Measurements from ENCODE around the gene DHRS11. TPM values are rescaled to one million over a fixed set of nuclear protein-coding genes. Genes with fewer than 3 reads are reported as not detected.

The DHRS11 gene
- total and polyA plus RNA-seq, 2 of the 8 experiments (the other 6 are each of a cell fraction or from before 2014, with no cell fraction given) = 29.5 to 63.3 TPM

DNA sequence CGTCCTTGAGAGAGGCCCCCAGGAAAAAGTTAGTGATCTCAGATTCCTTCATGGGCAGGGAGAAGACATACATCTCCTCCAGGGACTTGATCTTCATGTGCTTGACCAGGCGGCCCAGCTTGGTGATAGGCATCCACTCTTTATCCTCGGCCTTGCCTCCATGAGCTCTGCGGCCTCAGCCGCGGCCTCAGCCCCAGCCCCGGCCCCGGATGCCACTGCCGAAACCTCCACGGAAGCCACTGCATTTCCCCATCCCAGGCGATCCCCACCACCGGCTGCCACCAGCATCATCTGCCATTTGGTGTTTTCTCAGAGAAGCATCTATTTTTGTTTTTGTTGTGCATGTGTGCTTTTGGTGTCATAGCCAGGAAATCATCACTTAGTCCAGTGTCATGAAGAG lies 16.7 kb upstream of the DHRS11 start:
- peaks cover 2% of the 10 kb centered on the region for H3K79me1 ChIP-seq (ENCODE audit: low read depth, low read length)
- H3K4me3 ChIP-seq (ENCODE audit: extremely low read depth in 1 of 4, insufficient read depth in 2 of 4, low read depth in 3 of 4, low read length in 4 of 4) = no peak overlapping the region
- H3K79me2 ChIP-seq (ENCODE audit: control insufficient read depth in 1 of 2, insufficient read depth in 2 of 2, low read length in 2 of 2) = peaks cover 0 to 1% of the 10 kb centered on the region in 2 experiments; a peak in 1 of 4 replicates
- H2BK12ac ChIP-seq (ENCODE audit: low read depth, low read length) = no peak overlapping the region
- H3K56ac ChIP-seq (replicated peaks; ENCODE audit: insufficient read length, low read depth, low read length) = no peak overlapping the region
- no peak overlapping the region for H2BK20ac ChIP-seq (ENCODE audit: low read length)
- H3K36me3 ChIP-seq (ENCODE audit: control insufficient read depth in 2 of 4, insufficient read depth in 4 of 4, low read length in 3 of 4) = peaks cover 0 to 26% (median 18%) of the 10 kb centered on the region in 4 experiments; a peak in 6 of 8 replicates
- no peak overlapping the region for H4K8ac ChIP-seq (ENCODE audit: extremely low read depth, insufficient read depth, low read length)
- no peaks in the 10 kb centered on the region for H3K27me3 ChIP-seq (replicated peaks in 1 of 4; ENCODE audit: control insufficient read depth in 3 of 4, extremely low read depth in 1 of 4, insufficient read depth in 3 of 4, low read length in 3 of 4)
- WGBS, 2 experiments (ENCODE audit: extremely low coverage in 1 of 2, insufficient coverage in 1 of 2, insufficient read length in 1 of 2, insufficient replicate concordance in 2 of 2, low coverage in 1 of 2, low lambda C conversion rate in 2 of 2, missing lambda C conversion rate in 1 of 2) = 93% methylated on average over 12 of the region's 12 CpGs; no CpG with 5 or more reads in 1 of the 2 experiments
- no peak overlapping the region for H3K9ac ChIP-seq (replicated peaks in 1 of 4; ENCODE audit: extremely low read depth in 1 of 4, low read depth in 3 of 4, low read length in 3 of 4)
- no peak overlapping the region for H3K27ac ChIP-seq (ENCODE audit: low read depth, low read length)
- H3K23me2 ChIP-seq (ENCODE audit: low read depth, low read length) = no peaks in the 10 kb centered on the region
- H2BK120ac ChIP-seq (replicated peaks; ENCODE audit: low read depth, low read length) = no peak overlapping the region
- H4K91ac ChIP-seq (replicated peaks; ENCODE audit: insufficient read length, low read length) = no peak overlapping the region
- DNase-seq (ENCODE audit: low read depth in 1 of 2, low spot score in 2 of 2) = no peak
- POLR2A ChIA-PET (ENCODE audit: partially characterized antibody) = interaction anchor here (0.8 kb wide), 1 partner anchor 48 kb away, joined by 3 read pairs; no protein-coding TSS in a partner anchor
- peaks cover 0 to 2% of the 10 kb centered on the region in 2 experiments for H4K20me1 ChIP-seq (replicated peaks in 1 of 2; ENCODE audit: control insufficient read depth in 1 of 2, insufficient read depth in 2 of 2, low read length in 2 of 2)
- no peaks in the 10 kb centered on the region for H3K4me1 ChIP-seq (replicated peaks in 1 of 4; ENCODE audit: control insufficient read depth in 3 of 4, insufficient read depth in 4 of 4, low read length in 3 of 4)
- H3K23ac ChIP-seq (ENCODE audit: insufficient read length) = no peak overlapping the region
- no peak overlapping the region for H3K14ac ChIP-seq (ENCODE audit: insufficient read length)
- no peak for FAIRE-seq
- no peak overlapping the region for H4K5ac ChIP-seq (ENCODE audit: insufficient read length, low read depth, low read length)
- no peak overlapping the region for H2AK5ac ChIP-seq (ENCODE audit: low read depth, low read length)
- no peak overlapping the region for H3K4ac ChIP-seq (replicated peaks; ENCODE audit: insufficient read length, low read depth, low read length)
- H3K18ac ChIP-seq (ENCODE audit: extremely low read depth, low read length) = no peak overlapping the region
- no peak overlapping the region for H2BK15ac ChIP-seq (ENCODE audit: low read length)
- H3K4me2 ChIP-seq (ENCODE audit: insufficient read depth in 1 of 2, low read depth in 2 of 2, low read length in 2 of 2) = no peak overlapping the region
- CTCF ChIA-PET (ENCODE audit: partially characterized antibody) = no interaction called here
- no peak overlapping the region for H2AFZ ChIP-seq (ENCODE audit: low read length)
- H3K9me3 ChIP-seq (ENCODE audit: insufficient read depth in 2 of 2, low read depth in 1 of 2, low read length in 1 of 2) = no peaks in the 10 kb centered on the region
- H2BK5ac ChIP-seq (ENCODE audit: low read depth, low read length) = no peak overlapping the region
- no peak for TF ChIP-seq TAF7 (optimal IDR thresholded peaks at IDR 0.05; ENCODE audit: borderline replicate concordance, low read depth, low read length)
- no peak for TF ChIP-seq CREB1 (IDR thresholded peaks at IDR 0.05)
- no peak for TF ChIP-seq SIN3A (conservative IDR thresholded peaks at IDR 0.05 in 1 of 2, IDR thresholded peaks at IDR 0.05 in 1 of 2; ENCODE audit: low read depth in 1 of 2, low read length in 2 of 2)
- TF ChIP-seq TEAD4 (IDR thresholded peaks at IDR 0.05; ENCODE audit: low read depth, low read length) = no peak
- no peak for TF ChIP-seq CHD1 (IDR thresholded peaks at IDR 0.05; ENCODE audit: low read depth, low read length)
- TF ChIP-seq RAD21 (IDR thresholded peaks at IDR 0.05 in 1 of 2, conservative IDR thresholded peaks at IDR 0.05 in 1 of 2; ENCODE audit: low read depth in 2 of 2, low read length in 2 of 2) = no peak
- TF ChIP-seq CTBP2 (IDR thresholded peaks at IDR 0.05; ENCODE audit: borderline replicate concordance, insufficient read depth, insufficient read length, low read length) = no peak
- TF ChIP-seq POU5F1 (IDR thresholded peaks at IDR 0.05; ENCODE audit: low read depth, low read length) = no peak
- TF ChIP-seq NRF1 (IDR thresholded peaks at IDR 0.05; ENCODE audit: low read depth, low read length) = no peak
- no peak for TF ChIP-seq KDM5A (IDR thresholded peaks at IDR 0.05; ENCODE audit: low read length)
- no peak for TF ChIP-seq RNF2 (IDR thresholded peaks at IDR 0.05; ENCODE audit: borderline replicate concordance, low read depth, low read length, missing control alignments, poor library complexity, severe bottlenecking)
- no peak for TF ChIP-seq TBP (IDR thresholded peaks at IDR 0.05; ENCODE audit: low read depth, low read length)
- TF ChIP-seq CEBPB (IDR thresholded peaks at IDR 0.05; ENCODE audit: low read depth, low read length) = no peak
- no peak for TF ChIP-seq EP300 (IDR thresholded peaks at IDR 0.05; ENCODE audit: borderline replicate concordance in 1 of 2, low read depth in 2 of 2, low read length in 2 of 2)
